Heart right ventricle (tissue), 16 donors: ENCODE data around the gene ARID3B. TPM values are rescaled to one million over a fixed set of nuclear protein-coding genes. Genes with fewer than 3 reads are reported as not detected.

ENCODE experiments used
- ATAC-seq, 8 donors: fragments of 200-7000 bp; cut with Tn5 transposase; one replicate each; pipeline ENCODE4 v1.9.1; 2020; ENCODE audit warnings: mild to moderate bottlenecking in 8 of 8, moderate library complexity in 8 of 8, moderate number of reproducible peaks in 1 of 8
- DNase-seq, 2 donors: peaks; one replicate each; pipeline ENCODE4 v3.0.0-alpha.2; 2020
- H3K27ac ChIP-seq, 10 donors: fragments of 200-600 bp; sonication (generic) in 2 of 10; one replicate each; pipeline versions ENCODE4 v1.5.0 to v1.8.0; 2020 to 2022; ENCODE audit warnings: mild to moderate bottlenecking in 3 of 10
- H3K27me3 ChIP-seq, 7 donors: fragments of 200-600 bp; one replicate each; pipeline ENCODE4 v1.8.0; 2021 to 2022; ENCODE audit warnings: mild to moderate bottlenecking in 2 of 7
- H3K36me3 ChIP-seq, 9 donors: fragments of 200-600 bp; sonication (generic) in 1 of 9; one replicate each; pipeline versions ENCODE4 v1.5.0 to v1.8.0; 2020 to 2022; ENCODE audit warnings: mild to moderate bottlenecking in 2 of 9
- H3K4me1 ChIP-seq, 9 donors: fragments of 200-600 bp; sonication (generic) in 1 of 9; one replicate each; pipeline versions ENCODE4 v1.5.0 to v1.8.0; 2020 to 2022; ENCODE audit warnings: mild to moderate bottlenecking in 4 of 9
- H3K4me3 ChIP-seq, 10 donors: fragments of 200-600 bp; sonication (generic) in 2 of 10; one replicate each; pipeline versions ENCODE4 v1.5.0 to v1.8.0; 2020 to 2022; ENCODE audit warnings: mild to moderate bottlenecking in 7 of 10, moderate library complexity in 2 of 10
- H3K9me3 ChIP-seq, 11 donors: fragments of 200-600 bp in 10 of 11; sonication (generic) in 2 of 11; one replicate each; pipeline versions ENCODE4 v1.5.0 to v1.8.0; 2013 to 2022; ENCODE audit warnings: mild to moderate bottlenecking in 2 of 11, control low read depth in 1 of 11, moderate library complexity in 1 of 11
- WGBS, 2 donors: extraction: QIAGEN DNeasy Blood & Tissue Kit; methylation state at CpG; one replicate each; pipeline ENCODE4 v1.1.7; 2013; ENCODE audit warnings: inconsistent platforms in 1 of 2; 5-methylcytosine and 5-hydroxymethylcytosine counted together
- intact Hi-C, 10 donors: fragments of 100-400 bp; cut with DNase I; formaldehyde crosslinking; loops; one replicate each; pipeline versions ENCODE4 v1.11.1 to v1.14.2; 2022
- polyA plus RNA-seq, 2 donors: library from polyadenylated mRNA; stranded (reverse); fragments of 200-250 nt; gene quantifications; one replicate each; pipeline ENCODE4 v1.2.3, GENCODE V29; 2013
- total RNA-seq, 10 donors: library from RNA; stranded (reverse); fragmentation: NEBNext Ultra II Directional in 3 of 10; extraction: Animal tissue kit (Norgen Biotek cat#: 25700) in 3 of 10; gene quantifications; one replicate each; pipeline versions ENCODE4 v1.2.1 to v1.2.4, GENCODE V29; 2021 to 2023
- TF ChIP-seq, protein P1 (sequence below), 9 donors: fragments of 200-600 bp; sonication (generic) in 2 of 9; IDR thresholded peaks; one replicate each; pipeline versions ENCODE4 v1.5.0 to v1.8.0; 2021 to 2022; ENCODE audit warnings: antibody characterized with exemption in 9 of 9, mild to moderate bottlenecking in 5 of 9, moderate library complexity in 1 of 9
- donor health status: Arrhythmogenic right ventricular cardiomyopathy.
- donor health status: ischemic (EF 13 %, LVEDD 7.1; RV severe dilation, severe dysfunction).
- donor health status: healthy with polysubstance abuse.
- donor health status: DM: no; HTN: yes; CAD: no.
- donor health status: DM: no; HTN: no; CAD: no.
- donor health status: ischemic (EF 25% LVEDD 6.9; RV normal size, moderate dysfunction).
- donor health status: ischemic (EF 25% LVEDD 5.7; RV mildly dilated, moderate dysfunction).
- donor health status: healthy.
- donor health status: DM: yes; HTN: yes; CAD: no.
- donor health status: Ischemic cardiomyopathy.
- donor health status: ischemic (EF 35%, LVEDD 5.7; RV mildly dilated, moderate dysfunction).
- donor health status: nonischemic (EF 11% LVEDD 7.7; RV severe dilation, severe dysfunction).
- donor health status: DM: yes; HTN: yes; CAD: no.
- donor health status: PGD.
- donor health status: ischemic (EF 29% LVEDD 5.4; RV normal size, mild dysfunction).
- donor health status: nonischemic (EF 23%, LVEDD 6.1; RV moderate dilation, normal function).

ARID3B gene
- total and polyA plus RNA-seq, 12 donors, result 1.2 to 3.7 (median 2.4) TPM

DNA sequence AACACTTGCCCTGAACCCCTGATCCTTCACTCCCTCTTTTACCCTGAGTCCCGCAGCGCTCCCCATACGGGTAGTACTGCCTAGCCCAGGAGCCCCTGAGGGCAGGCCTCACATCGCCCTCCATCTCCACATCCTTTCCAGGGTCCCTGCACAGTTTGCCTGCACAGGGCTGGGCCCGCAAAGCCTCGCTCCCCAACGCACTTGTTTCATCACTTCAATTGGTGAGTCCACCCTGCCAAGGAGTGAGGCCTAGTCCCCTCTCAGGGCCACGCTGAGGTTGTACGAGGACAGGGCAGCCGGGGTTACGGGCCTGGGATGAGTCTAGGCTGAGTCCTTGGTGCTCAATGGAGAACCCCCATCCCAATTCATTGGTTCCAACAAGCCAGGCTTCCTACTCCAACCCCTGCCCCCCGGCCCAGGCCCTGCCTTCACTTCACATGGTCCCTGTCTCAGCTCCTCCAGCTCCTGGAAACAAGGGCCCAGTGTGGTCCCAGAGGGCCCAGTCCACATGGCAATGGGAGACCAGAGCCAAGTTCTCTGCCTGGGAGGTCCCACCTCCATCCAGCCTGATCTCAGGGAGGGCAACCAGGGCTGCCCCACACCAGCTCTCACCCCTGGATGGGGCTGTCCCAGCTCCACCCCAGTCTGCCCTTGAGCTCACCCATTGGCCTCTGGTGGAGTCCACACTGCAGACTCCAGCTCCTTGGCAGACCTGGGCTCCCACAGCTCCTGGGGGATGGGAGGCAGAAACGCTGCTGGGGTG is 62.2 kb downstream of the ARID3B start:
- intact Hi-C loops, result loop anchor here in 1 of 10 donors (5.0 kb wide), 1 partner anchor 61 kb away; the partner anchor contains the start of gene ARID3B
- H3K4me3 ChIP-seq, result no peak overlapping the region
- H3K4me1 ChIP-seq, result peaks cover 5 to 34% (median 12%) of the 10 kb centered on the region in 9 donors
- TF ChIP-seq, protein P1, sequence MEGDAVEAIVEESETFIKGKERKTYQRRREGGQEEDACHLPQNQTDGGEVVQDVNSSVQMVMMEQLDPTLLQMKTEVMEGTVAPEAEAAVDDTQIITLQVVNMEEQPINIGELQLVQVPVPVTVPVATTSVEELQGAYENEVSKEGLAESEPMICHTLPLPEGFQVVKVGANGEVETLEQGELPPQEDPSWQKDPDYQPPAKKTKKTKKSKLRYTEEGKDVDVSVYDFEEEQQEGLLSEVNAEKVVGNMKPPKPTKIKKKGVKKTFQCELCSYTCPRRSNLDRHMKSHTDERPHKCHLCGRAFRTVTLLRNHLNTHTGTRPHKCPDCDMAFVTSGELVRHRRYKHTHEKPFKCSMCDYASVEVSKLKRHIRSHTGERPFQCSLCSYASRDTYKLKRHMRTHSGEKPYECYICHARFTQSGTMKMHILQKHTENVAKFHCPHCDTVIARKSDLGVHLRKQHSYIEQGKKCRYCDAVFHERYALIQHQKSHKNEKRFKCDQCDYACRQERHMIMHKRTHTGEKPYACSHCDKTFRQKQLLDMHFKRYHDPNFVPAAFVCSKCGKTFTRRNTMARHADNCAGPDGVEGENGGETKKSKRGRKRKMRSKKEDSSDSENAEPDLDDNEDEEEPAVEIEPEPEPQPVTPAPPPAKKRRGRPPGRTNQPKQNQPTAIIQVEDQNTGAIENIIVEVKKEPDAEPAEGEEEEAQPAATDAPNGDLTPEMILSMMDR (IDR thresholded peaks at IDR 0.05), result no peak
- ATAC-seq, result no peak
- peak in 1 of 2 donors; percentile 6 for DNase-seq
- no peaks in the 10 kb centered on the region for H3K9me3 ChIP-seq
- no peaks in the 10 kb centered on the region for H3K36me3 ChIP-seq
- no peaks in the 10 kb centered on the region for H3K27me3 ChIP-seq
- H3K27ac ChIP-seq, result no peak overlapping the region
- WGBS, 2 donors, result 89 to 91% methylated on average over 13 of the region's 13 CpGs

DNA sequence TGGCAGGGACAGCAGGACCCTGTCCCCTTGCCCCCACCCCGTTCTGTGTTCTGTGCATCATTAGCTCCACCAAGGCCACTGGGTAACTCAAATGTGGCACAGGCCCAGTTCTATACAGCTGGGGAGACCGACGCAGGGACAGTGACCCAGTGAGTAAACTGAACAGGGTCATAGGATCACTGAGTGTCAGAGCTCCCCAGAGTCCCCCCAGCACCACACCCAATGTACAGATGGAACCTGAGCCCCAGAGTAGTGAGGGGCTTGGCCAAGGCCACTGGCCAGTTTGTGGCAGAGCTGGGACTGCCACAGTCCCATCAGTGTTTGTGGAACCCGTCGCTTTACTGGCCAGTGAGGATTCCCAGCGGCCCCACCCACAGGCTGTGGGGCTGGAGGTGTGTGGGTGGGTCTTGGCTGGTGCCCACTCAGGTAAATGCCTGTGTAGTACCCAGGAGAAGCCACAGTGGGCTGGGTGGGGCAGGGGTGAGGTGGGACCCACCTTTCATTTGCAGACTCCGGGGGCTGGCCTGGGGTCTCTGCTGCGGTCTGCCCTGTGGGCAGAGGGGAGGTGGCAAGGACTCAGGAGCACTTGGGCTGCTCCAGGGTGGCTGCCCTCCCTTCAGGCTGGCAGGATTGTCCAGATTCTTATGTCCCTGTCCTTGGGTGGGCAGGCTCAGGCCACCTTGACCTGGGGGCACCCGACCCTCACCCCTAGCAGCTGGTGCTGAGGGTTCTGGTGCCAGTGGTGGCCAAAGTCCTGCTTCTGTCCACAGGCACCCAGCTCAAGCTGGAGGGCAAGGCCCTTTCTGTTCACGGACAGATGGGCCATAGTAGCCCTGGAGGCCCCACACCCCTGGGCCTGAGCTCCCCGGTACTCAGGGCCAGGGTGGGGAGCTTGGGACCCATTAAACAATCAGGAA is 63.0 kb downstream of the ARID3B start:
- TF ChIP-seq, protein P1 (IDR thresholded peaks at IDR 0.05), result no peak
- Histone ChIP-seq H3K27ac (no peak overlapping the region), H3K36me3 (no peaks in the 10 kb centered on the region), H3K27me3 (no peaks in the 10 kb centered on the region), H3K9me3 (no peaks in the 10 kb centered on the region), H3K4me1 (peaks cover 5 to 30% (median 12%) of the 10 kb centered on the region in 9 donors), H3K4me3 (no peak overlapping the region)
- DNase-seq, result no peak
- WGBS, 2 donors, result 86 to 91% methylated on average over 11 of the region's 11 CpGs
- intact Hi-C loops, result loop anchor here in 1 of 10 donors (5.0 kb wide), 1 partner anchor 62 kb away; the partner anchor contains the start of gene ARID3B
- peak in 1 of 8 donors; percentile 5 for ATAC-seq

DNA sequence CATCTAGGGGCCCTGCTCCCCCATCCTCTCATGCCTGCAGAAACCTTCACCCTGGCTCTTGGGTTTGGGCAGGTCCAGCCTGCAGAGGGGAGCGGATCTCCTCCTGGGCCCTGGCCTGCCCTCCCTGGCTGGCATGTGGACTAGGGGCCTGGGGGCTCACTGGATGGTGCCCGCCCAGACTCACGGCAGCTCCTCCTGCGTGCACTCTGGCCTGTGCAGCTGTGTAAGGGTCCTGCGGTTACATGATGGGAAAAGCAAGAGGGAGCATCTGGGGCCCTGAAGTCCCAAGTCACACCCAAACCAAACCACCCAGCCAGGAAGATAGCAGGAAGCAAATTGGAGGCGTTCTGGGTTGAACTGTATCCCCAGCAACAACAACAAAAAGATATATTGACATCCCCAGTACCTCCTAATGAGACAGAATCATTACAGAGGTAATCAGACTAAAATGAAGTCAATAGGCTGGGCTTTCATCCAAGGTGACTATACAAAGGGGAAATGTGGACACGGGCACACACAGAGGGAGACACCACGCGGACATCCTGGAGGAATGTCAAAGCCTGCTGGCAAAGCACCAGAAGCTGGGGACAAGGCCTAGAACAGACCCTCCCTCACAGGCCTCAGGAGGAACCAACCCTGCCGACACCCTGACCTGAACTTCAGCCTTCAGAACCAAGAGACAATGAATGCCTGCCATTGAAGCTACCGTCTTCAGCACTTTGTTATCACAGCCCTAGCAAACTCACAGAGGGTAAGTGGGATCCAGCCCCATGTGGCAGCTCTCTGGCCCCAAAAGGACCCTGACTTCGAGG is 64.2 kb downstream of the ARID3B start:
- TF ChIP-seq, protein P1 (IDR thresholded peaks at IDR 0.05), result no peak
- no peak overlapping the region for H3K4me3 ChIP-seq
- peaks cover 0 to 29% (median 12%) of the 10 kb centered on the region in 9 donors for H3K4me1 ChIP-seq
- intact Hi-C loops, result loop anchor here in 1 of 10 donors (5.0 kb wide), 1 partner anchor 63 kb away; the partner anchor contains the start of gene ARID3B
- H3K9me3 ChIP-seq, result no peaks in the 10 kb centered on the region
- no peaks in the 10 kb centered on the region for H3K36me3 ChIP-seq
- H3K27ac ChIP-seq, result no peak overlapping the region
- WGBS, 2 donors, result 72 to 74% methylated on average over 12 of the region's 12 CpGs
- no peak for ATAC-seq
- H3K27me3 ChIP-seq, result no peaks in the 10 kb centered on the region
- DNase-seq, result no peak
